ENCODE measurements around the gene PACS2. TPM values are rescaled to one million over a fixed set of nuclear protein-coding genes. Genes with fewer than 3 reads are reported as not detected.
"Not testable (repeated sequence)": the region's sequence is repeated elsewhere in the genome, so short reads cannot be mapped to it uniquely, and the experiment has no call there.

PACS2 gene
- total RNA-seq, 3 donors from 2014 or later = 46.0 to 70.9 (median 67.8) TPM

DNA sequence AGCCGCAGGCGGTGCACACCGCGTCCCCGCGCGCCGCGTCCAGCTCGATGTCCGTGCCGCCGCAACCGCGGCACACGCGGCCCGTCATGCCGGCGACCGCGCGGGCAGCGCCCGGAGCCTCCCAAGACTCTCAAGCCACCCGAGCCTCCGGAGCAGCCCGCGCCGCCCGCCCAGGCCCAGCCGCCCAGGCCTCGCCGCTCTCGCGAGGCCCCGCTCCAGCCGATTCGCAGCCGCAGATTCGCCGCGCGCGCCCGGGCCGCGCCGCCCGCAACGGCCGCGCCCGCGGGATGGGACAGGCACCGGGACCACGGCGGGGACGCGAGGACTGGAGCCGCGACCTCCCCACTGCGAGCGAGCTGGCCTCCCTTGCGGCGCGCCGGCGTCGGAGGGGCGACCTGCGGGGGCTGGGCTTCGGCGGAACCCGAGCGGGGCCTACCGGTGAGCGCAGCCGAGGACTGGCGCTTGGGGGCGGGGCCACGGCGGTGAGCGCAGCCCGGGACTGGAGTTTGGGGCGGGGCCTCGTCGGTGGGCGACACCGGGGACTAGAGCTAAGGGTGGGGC, 13.9 kb upstream of the PACS2 start, which contains the start of gene BRF1:
BRF1 (minus strand) TSS at position 460 of the 561 bp plus-strand sequence; CDS start at position 88, 372 bp downstream.
- no peaks in the 10 kb centered on the region for H3K9me3 ChIP-seq
- intact Hi-C loops (cut with DNase I; ENCODE audit: low total_unique reads) = no loop called here
- peaks cover 0 to 10% of the 10 kb centered on the region in 2 donors for H3K4me1 ChIP-seq
- DNase-seq (ENCODE audit: low spot score in 2 of 2) = peak; percentile 91 to 93
- TF ChIP-seq POLR2A (IDR thresholded peaks at IDR 0.05) (peak; percentile 14), POLR2AphosphoS5 (IDR thresholded peaks at IDR 0.05) (peak in 1 of 3 donors; percentile 61), CTCF (IDR thresholded peaks at IDR 0.05) (no peak)
- no peaks in the 10 kb centered on the region for H3K36me3 ChIP-seq
- H3K27me3 ChIP-seq = no peaks in the 10 kb centered on the region
- H3K27ac ChIP-seq = peak within 1 kb of the TSS; percentile 95 to 98
- peak within 1 kb of the TSS; percentile 71 to 87 (median 84) for H3K4me3 ChIP-seq

- TF ChIP-seq CTCF (IDR thresholded peaks at IDR 0.05) = no peak
- no peak for TF ChIP-seq POLR2A (IDR thresholded peaks at IDR 0.05)
- peak; percentile 45 to 72 (median 69) for TF ChIP-seq POLR2AphosphoS5 (IDR thresholded peaks at IDR 0.05)
- intact Hi-C loops (cut with DNase I; ENCODE audit: low total_unique reads) = no loop called here
- Histone ChIP-seq H3K27me3 (no peaks in the 10 kb centered on the region), H3K36me3 (no peaks in the 10 kb centered on the region), H3K4me1 (peaks cover 0 to 10% of the 10 kb centered on the region in 2 donors), H3K9me3 (no peaks in the 10 kb centered on the region), H3K27ac (peak overlapping the region; percentile 95 to 98), H3K4me3 (peak overlapping the region; percentile 71 to 87 (median 84))
- peak; percentile 96 to 98 for DNase-seq (ENCODE audit: low spot score in 2 of 2)
Measured at GRCh38 chr14:105301103-105301914, 13.2 kb upstream of the PACS2 start.

GRCh38 chr14:105301915-105302249, 12.7 kb upstream of the PACS2 start:
- peak overlapping the region; percentile 95 to 98 for H3K27ac ChIP-seq
- H3K36me3 ChIP-seq; H3K4me1 ChIP-seq; H3K27me3 ChIP-seq; intact Hi-C loops (cut with DNase I; ENCODE audit: low total_unique reads); H3K9me3 ChIP-seq; DNase-seq (ENCODE audit: low spot score in 2 of 2): not testable (repeated sequence)
- peak overlapping the region in 2 of 3 donors; percentile 84 to 87 for H3K4me3 ChIP-seq

DNA sequence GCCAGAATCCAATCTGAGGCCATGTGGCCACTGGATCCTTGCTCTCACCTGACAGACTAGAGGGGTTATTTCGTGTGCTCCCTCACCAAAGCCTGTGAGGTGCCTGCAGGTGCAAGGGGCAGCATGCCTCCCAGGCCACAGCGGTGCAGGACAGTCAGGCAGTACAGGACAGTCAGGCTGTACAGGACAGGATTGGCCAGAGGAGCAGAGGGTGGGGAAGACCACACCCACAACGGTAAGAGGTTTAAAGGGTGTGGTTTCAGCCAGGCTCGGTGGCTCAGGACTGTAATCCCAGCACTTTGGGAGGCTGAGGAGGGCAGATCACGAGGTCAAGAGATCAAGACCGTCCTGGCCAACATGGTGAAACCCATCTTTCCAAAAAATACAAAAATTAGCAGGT, 10.6 kb upstream of the PACS2 start:
- TF ChIP-seq CTCF (IDR thresholded peaks at IDR 0.05) = no peak
- TF ChIP-seq POLR2AphosphoS5 (IDR thresholded peaks at IDR 0.05) = no peak
- no peak for TF ChIP-seq POLR2A (IDR thresholded peaks at IDR 0.05)
- intact Hi-C loops (cut with DNase I; ENCODE audit: low total_unique reads) = no loop called here
- Histone ChIP-seq H3K27me3 (no peaks in the 10 kb centered on the region), H3K36me3 (no peaks in the 10 kb centered on the region), H3K4me3 (no peak overlapping the region), H3K4me1 (peaks cover 0 to 10% of the 10 kb centered on the region in 2 donors), H3K27ac (no peak overlapping the region), H3K9me3 (no peaks in the 10 kb centered on the region)
- no peak for DNase-seq (ENCODE audit: low spot score in 2 of 2)

DNA sequence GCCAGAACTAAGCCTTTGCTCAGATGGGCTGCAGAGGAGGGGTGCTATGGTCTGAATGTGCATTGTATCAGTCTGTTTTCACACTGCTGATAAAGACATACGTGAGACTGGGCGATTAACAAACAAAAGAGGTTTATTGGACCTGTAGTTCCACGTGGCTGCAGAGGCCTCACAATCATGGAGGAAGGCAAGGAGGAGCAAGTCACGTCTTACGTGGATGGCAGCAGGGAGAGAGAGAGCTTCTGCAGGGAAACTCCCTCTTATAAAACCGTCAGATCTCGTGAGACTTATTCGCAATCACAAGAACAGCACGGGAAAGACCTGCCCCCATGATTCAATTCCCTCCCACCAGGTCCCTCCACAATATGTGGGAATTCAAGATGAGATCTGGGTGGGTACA, 10.0 kb upstream of the PACS2 start:
- Histone ChIP-seq H3K4me3 (no peak overlapping the region), H3K9me3 (no peaks in the 10 kb centered on the region), H3K27me3 (no peaks in the 10 kb centered on the region), H3K4me1 (peaks cover 0 to 5% of the 10 kb centered on the region in 2 donors), H3K36me3 (no peaks in the 10 kb centered on the region), H3K27ac (no peak overlapping the region)
- DNase-seq (ENCODE audit: low spot score in 2 of 2) = no peak
- no peak for TF ChIP-seq CTCF (IDR thresholded peaks at IDR 0.05)
- TF ChIP-seq POLR2AphosphoS5 (IDR thresholded peaks at IDR 0.05) = no peak
- no peak for TF ChIP-seq POLR2A (IDR thresholded peaks at IDR 0.05)
- intact Hi-C loops (cut with DNase I; ENCODE audit: low total_unique reads) = no loop called here

Measured in breast epithelium (tissue), 4 donors.